GM12878 (cell line): ENCODE data around the gene SUGCT. TPM values are rescaled to one million over a fixed set of nuclear protein-coding genes. Genes with fewer than 3 reads are reported as not detected.

Source experiments
- ATAC-seq: fragments of 200-7000 bp; cut with Tn5 transposase; 3 replicates; pipeline ENCODE4 v1.9.1; 2020; ENCODE audit warnings: mild to moderate bottlenecking, moderate library complexity
- BruUV-seq: library from RNA; stranded (reverse); fragments of 400-500 nt; replicated peaks from 2 replicates; lab custom pipeline; 2021; lab: Mats Ljungman, UMichigan
- CTCF ChIA-PET: fragments of 300-600 bp; sonication (Branson Sonifier 250); formaldehyde crosslinking; extraction: SDS; loops from one replicate; lab custom pipeline; 2021; ENCODE audit warnings: inconsistent platforms; lab: Yijun Ruan, JAX
- POLR2A ChIA-PET: fragments of 350-600 bp; formaldehyde crosslinking; extraction: SDS; loops from one replicate; lab custom pipeline; 2021; ENCODE audit warnings: inconsistent platforms; lab: Charles Lee
- RAD21 ChIA-PET: fragments of 300-600 bp; sonication (Branson Sonifier 250); formaldehyde crosslinking; loops from one replicate; lab custom pipeline; 2023; ENCODE audit warnings: antibody characterized with exemption; ENCODE audit not compliant: unreplicated experiment; lab: Charles Lee
- SMC1A ChIA-PET: fragments of 300-600 bp; sonication (Branson Sonifier 250); formaldehyde crosslinking; loops from one replicate; lab custom pipeline; 2023; ENCODE audit not compliant: unreplicated experiment, uncharacterized antibody; lab: Charles Lee
- DNase-seq: peaks from one replicate; pipeline ENCODE4 v3.0.0-alpha.2; 2011; ENCODE audit warnings: low read depth, low spot score
- FAIRE-seq: peaks from 3 replicates; lab custom pipeline; 2011; peaks lifted over from hg19 to GRCh38; lab: Jason Lieb, UNC
- H2AFZ ChIP-seq: 2 replicates; pipeline ENCODE4 v1.6.0; 2011; ENCODE audit warnings: low read depth, low read length, control low read depth; ENCODE audit not compliant: control insufficient read depth
- H3K27ac ChIP-seq: 2 replicates; pipeline ENCODE4 v1.5.1; 2011; ENCODE audit warnings: control low read depth; ENCODE audit not compliant: control insufficient read depth, insufficient read depth
- H3K27me3 ChIP-seq, 2 experiments: replicated peaks in 1 of 2; 2 replicates each; pipeline versions ENCODE4 v1.6.0 to v1.6.1; 2011; ENCODE audit warnings: low read length in 1 of 2; ENCODE audit not compliant: control insufficient read depth in 2 of 2, insufficient read depth in 2 of 2
- H3K36me3 ChIP-seq, 2 experiments: 2 replicates each; pipeline ENCODE4 v1.5.1; 2011; ENCODE audit warnings: low read length in 1 of 2; ENCODE audit not compliant: control insufficient read depth in 2 of 2, insufficient read depth in 2 of 2
- H3K4me1 ChIP-seq: 2 replicates; pipeline ENCODE4 v1.6.1; 2011; ENCODE audit warnings: mild to moderate bottlenecking, low read length, moderate library complexity, mixed read lengths; ENCODE audit not compliant: control insufficient read depth, insufficient read depth
- H3K4me2 ChIP-seq: 2 replicates; pipeline ENCODE4 v1.6.0; 2011; ENCODE audit warnings: control low read depth; ENCODE audit not compliant: control insufficient read depth, insufficient read depth
- H3K4me3 ChIP-seq: fragments of 200-600 bp; sonication (generic); 2 replicates; pipeline ENCODE4 v1.5.1; 2016
- H3K79me2 ChIP-seq: 2 replicates; pipeline ENCODE4 v1.6.0; 2011; ENCODE audit warnings: low read length; ENCODE audit not compliant: control insufficient read depth, insufficient read depth
- H3K9ac ChIP-seq: 2 replicates; pipeline ENCODE4 v1.8.0; 2011; ENCODE audit warnings: low read length, control low read depth, mixed read lengths; ENCODE audit not compliant: control insufficient read depth, insufficient read depth
- H3K9me3 ChIP-seq: replicated peaks from 3 replicates; pipeline ENCODE4 v1.5.1; 2011; ENCODE audit warnings: mild to moderate bottlenecking, low read length; ENCODE audit not compliant: control insufficient read depth, insufficient read depth
- H4K20me1 ChIP-seq: 2 replicates; pipeline ENCODE4 v1.6.0; 2011; ENCODE audit not compliant: control insufficient read depth, insufficient read depth
- PAX5 ChIP-seq: IDR thresholded peaks from 2 replicates; pipeline ENCODE4 v1.6.1; 2011; ENCODE audit warnings: low read depth, low read length, borderline replicate concordance
- PAX8 ChIP-seq: fragments of 450-650 bp; IDR thresholded peaks from 2 replicates; pipeline ENCODE4 v1.6.1; 2017; ENCODE audit warnings: mild to moderate bottlenecking, moderate library complexity
- RAD21 ChIP-seq: IDR thresholded peaks from 2 replicates; pipeline ENCODE4 v1.6.1; 2011; ENCODE audit warnings: mild to moderate bottlenecking, low read depth, low read length, moderate library complexity; ENCODE audit not compliant: insufficient read depth
- SMAD1 ChIP-seq: fragments of 450-650 bp; IDR thresholded peaks from 2 replicates; pipeline ENCODE4 v1.6.1; 2018; ENCODE audit warnings: mild to moderate bottlenecking, low read depth; ENCODE audit not compliant: partially characterized antibody
- SMARCA5 ChIP-seq: fragments of 450-650 bp; IDR thresholded peaks from 2 replicates; pipeline ENCODE4 v1.6.1; 2017; ENCODE audit warnings: mild to moderate bottlenecking
- TARDBP ChIP-seq: IDR thresholded peaks from 2 replicates; pipeline ENCODE4 v1.6.1; 2016; ENCODE audit warnings: borderline replicate concordance
- TCF3 ChIP-seq: IDR thresholded peaks from 2 replicates; pipeline ENCODE4 v1.6.1; 2012; ENCODE audit warnings: low read depth, mild to moderate bottlenecking, low read length, borderline replicate concordance; ENCODE audit not compliant: insufficient read depth
- USF1 ChIP-seq: IDR thresholded peaks from 2 replicates; pipeline ENCODE4 v1.6.1; 2011; ENCODE audit warnings: borderline replicate concordance, low read depth, mild to moderate bottlenecking, moderate library complexity, mixed read lengths, low read length; ENCODE audit not compliant: insufficient read depth; ENCODE audit errors: extremely low read length
- ZNF24 ChIP-seq: fragments of 450-650 bp; IDR thresholded peaks from 2 replicates; pipeline ENCODE4 v1.6.1; 2017; ENCODE audit warnings: antibody characterized with exemption, mild to moderate bottlenecking
- WGBS: methylation state at CpG from one replicate; pipeline ENCODE4 v1.1.6; 2016; ENCODE audit warnings: low lambda C conversion rate; ENCODE audit not compliant: insufficient replicate concordance, insufficient coverage; ENCODE audit errors: missing lambda C conversion rate; 5-methylcytosine and 5-hydroxymethylcytosine counted together
- in situ Hi-C: fragments of 300-500 bp; cut with MboI; formaldehyde crosslinking; loops from 9 replicates; pipeline ENCODE4 v1.14.3; 2018; ENCODE audit warnings: mixed read lengths
- intact Hi-C: fragments of 100-400 bp; cut with micrococcal nuclease; formaldehyde crosslinking; loops from one replicate; pipeline ENCODE4 v1.14.2; 2022; ENCODE audit not compliant: unreplicated experiment
- polyA plus RNA-seq, 11 experiments: library from polyadenylated mRNA; depleted of rRNA in 4 of 11; unstranded in 6 of 11; stranded (reverse) in 5 of 11; fragments of >200 nt; fragmentation: Nextera tagmentation in 4 of 11; fragmentation: Illumina TruSeq in 1 of 11; extraction: Ambion mirVana in 4 of 11; extraction: Trizol in 1 of 11; gene quantifications; 1 replicate in 1 of 11; 2 replicates in 10 of 11; pipeline versions ENCODE4 v1.2.1 to v1.2.3, GENCODE V29; 2011 to 2016; ENCODE audit warnings: inconsistent platforms in 2 of 11, missing spikeins in 2 of 11, low read depth in 1 of 11
- total RNA-seq, 4 experiments: library from RNA; depleted of rRNA in 3 of 4; stranded (reverse); fragments of >200 nt in 3 of 4; fragmentation: Illumina TruSeq in 1 of 4; extraction: Trizol in 1 of 4; gene quantifications; 2 replicates each; pipeline versions ENCODE4 v1.2.1 to v1.2.3, GENCODE V29; 2013 to 2021

Gene SUGCT
- total and polyA plus RNA-seq, 10 of the 15 experiments (the other 5 are each of a cell fraction or from before 2014, with no cell fraction given): 0.08 to 1.2 (median 0.67) TPM; not detected in 1

GRCh38 chr7:40676221-40676620, 541.4 kb downstream of the SUGCT start:
- BruUV-seq: no TSS peak
- no peak overlapping the region for H3K27ac ChIP-seq
- no peaks in the 10 kb centered on the region for H3K27me3 ChIP-seq
- H3K4me3 ChIP-seq: no peak overlapping the region
- no peaks in the 10 kb centered on the region for H3K79me2 ChIP-seq
- ATAC-seq (no peak), DNase-seq (no peak), FAIRE-seq (no peak)
- SMC1A ChIA-PET: interaction anchor here (0.6 kb wide), 1 partner anchor 331 kb away, joined by 3 read pairs; no protein-coding TSS in a partner anchor
- no peak overlapping the region for H3K4me2 ChIP-seq
- no peak overlapping the region for H3K9ac ChIP-seq
- H3K4me1 ChIP-seq: no peaks in the 10 kb centered on the region
- no peak overlapping the region for H2AFZ ChIP-seq
- 79% methylated on average over 6 of the region's 6 CpGs for WGBS
- CTCF ChIA-PET: no interaction called here
- intact Hi-C loops: no loop called here
- no peaks in the 10 kb centered on the region for H3K36me3 ChIP-seq
- in situ Hi-C loops: no loop called here
- no peaks in the 10 kb centered on the region for H4K20me1 ChIP-seq
- H3K9me3 ChIP-seq: no peaks in the 10 kb centered on the region
- RAD21 ChIA-PET: no interaction called here
- POLR2A ChIA-PET: interaction anchor here (0.6 kb wide), 1 partner anchor 699 kb away, joined by 4 read pairs; no protein-coding TSS in a partner anchor
- TF ChIP-seq RAD21 (no peak), TCF3 (no peak), PAX5 (no peak), SMARCA5 (no peak), ZNF24 (no peak), TARDBP (no peak), SMAD1 (no peak), USF1 (no peak), PAX8 (no peak)
